ENCODE results near the gene SPTBN2.
"Not testable (repeated sequence)": the region's sequence is repeated elsewhere in the genome, so short reads cannot be mapped to it uniquely, and the experiment has no call there.

The SPTBN2 gene

DNA sequence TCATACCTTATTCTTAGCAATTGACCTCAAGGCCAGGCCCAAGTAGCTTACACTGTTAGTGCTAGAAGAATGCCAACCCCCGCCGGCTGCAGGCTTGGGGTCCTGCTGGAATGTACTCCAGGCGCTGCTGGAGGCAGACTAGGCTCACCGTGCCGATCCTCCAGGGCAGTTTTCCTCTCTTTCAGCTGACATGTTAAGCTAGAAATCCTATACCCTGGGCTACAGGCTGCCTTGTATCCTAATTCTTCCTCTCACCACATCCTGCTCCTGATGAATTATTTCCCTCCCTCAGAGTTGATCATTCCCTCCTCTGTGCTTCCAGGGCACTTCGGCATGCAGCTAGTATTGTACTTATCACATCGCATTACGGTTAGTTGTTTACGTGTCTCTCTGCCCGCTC, 3.4 kb downstream of the SPTBN2 start:
- DNase-seq (ENCODE audit: low read depth) = no peak
- in situ Hi-C loops (cut with HindIII; ENCODE audit: low sequenced_read_pairs) = no loop called here
- no peak overlapping the region for H3K4me3 ChIP-seq (ENCODE audit: low read depth, low read length)
- no peak for TF ChIP-seq CTCF (IDR thresholded peaks at IDR 0.05; ENCODE audit: low read depth, low read length, missing control alignments)

GRCh38 chr11:66725114-66725513, 3.9 kb downstream of the SPTBN2 start:
- DNase-seq (ENCODE audit: low read depth) = no peak
- in situ Hi-C loops (cut with HindIII; ENCODE audit: low sequenced_read_pairs) = no loop called here
- no peak overlapping the region for H3K4me3 ChIP-seq (ENCODE audit: low read depth, low read length)
- no peak for TF ChIP-seq CTCF (IDR thresholded peaks at IDR 0.05; ENCODE audit: low read depth, low read length, missing control alignments)

DNA sequence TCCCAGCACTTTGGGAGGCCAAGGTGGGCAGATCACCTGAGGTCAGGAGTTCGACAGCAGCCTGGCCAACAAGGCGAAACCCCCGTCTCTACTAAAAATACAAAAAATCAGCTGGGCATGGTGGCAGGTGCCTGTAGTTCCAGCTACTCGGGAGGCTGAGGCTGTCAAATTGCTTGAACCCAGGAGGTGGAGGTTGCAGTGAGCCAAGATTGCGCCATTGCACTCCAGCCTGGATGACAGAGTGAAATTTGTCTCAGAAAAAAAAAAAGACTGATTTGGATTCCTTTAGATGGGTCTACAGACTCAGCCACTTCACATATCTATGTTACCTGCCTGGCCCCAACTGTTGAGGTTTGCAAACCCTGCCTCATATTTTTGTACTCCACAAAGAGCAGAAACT, 4.8 kb downstream of the SPTBN2 start:
- DNase-seq (ENCODE audit: low read depth); in situ Hi-C loops (cut with HindIII; ENCODE audit: low sequenced_read_pairs); H3K4me3 ChIP-seq (ENCODE audit: low read depth, low read length): not testable (repeated sequence)

DNA sequence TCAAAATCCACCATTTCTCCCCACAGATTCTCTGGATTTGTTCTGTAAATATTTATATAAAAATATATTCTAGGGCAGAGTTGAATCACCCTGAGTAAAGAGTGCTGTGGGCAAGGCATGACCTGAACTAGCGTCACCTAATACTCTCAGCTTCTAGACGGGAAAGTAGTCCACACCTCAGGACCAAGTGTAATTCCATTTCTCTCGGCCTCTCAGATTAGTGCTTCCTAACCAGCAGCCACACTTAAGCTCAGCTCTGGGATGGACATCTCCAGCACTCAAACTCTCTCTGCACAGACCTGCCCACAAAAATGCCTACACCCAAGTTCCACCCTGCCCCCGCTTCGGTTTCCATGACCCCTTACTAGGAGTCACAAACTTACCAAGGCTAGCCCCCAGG, 5.3 kb downstream of the SPTBN2 start:
- DNase-seq (ENCODE audit: low read depth) = no peak
- no peak for TF ChIP-seq CTCF (IDR thresholded peaks at IDR 0.05; ENCODE audit: low read depth, low read length, missing control alignments)
- no peak overlapping the region for H3K4me3 ChIP-seq (ENCODE audit: low read depth, low read length)
- in situ Hi-C loops (cut with HindIII; ENCODE audit: low sequenced_read_pairs) = no loop called here

DNA sequence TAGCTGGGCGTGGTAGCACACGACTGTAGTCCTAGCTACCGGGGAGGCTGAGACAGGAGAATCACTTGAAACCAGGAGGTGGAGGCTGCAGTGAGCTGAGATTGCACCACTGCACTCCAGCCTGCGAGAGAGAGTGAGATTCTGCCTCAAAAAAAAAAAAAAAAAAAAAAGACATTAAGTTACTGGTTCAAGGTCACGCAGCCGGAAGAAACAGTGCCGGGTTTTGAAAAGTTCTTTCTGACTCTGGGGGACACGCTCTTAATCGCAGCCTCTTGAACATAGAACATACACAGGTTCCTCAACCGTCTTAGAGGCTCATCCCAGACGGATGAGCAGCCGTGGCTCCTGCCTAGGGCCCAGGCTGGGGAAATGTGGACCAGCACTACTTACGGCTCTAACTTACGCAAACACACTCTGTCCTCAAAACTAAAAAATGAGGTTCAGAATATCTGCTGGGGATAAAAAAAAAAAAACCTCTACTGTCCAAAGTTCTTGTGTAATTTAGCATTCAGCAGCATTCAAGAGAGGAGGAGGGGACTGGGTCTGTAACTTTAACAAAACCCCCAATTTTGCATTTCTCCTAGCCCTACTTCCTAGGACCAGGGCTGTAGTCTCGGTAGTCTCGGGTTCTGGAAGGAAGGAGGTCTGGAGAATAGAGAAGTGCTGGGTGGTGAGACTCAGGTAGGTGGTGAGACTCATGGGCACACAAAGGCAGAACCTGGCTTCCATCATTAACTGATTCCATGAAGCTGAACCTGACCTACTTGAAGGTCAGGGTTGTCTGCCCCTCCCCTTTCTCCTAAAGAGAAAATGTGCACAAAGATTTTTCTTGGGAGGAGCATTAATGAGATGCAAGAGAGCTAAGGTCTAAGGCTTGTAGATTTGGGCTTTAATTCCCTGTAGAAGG, 6.0 kb downstream of the SPTBN2 start:
- in situ Hi-C loops (cut with HindIII; ENCODE audit: low sequenced_read_pairs) = no loop called here
- H3K4me3 ChIP-seq (ENCODE audit: low read depth, low read length) = no peak overlapping the region
- TF ChIP-seq CTCF (IDR thresholded peaks at IDR 0.05; ENCODE audit: low read depth, low read length, missing control alignments) = no peak
- DNase-seq (ENCODE audit: low read depth) = no peak

GRCh38 chr11:66721939-66722338, 7.1 kb downstream of the SPTBN2 start:
- no peak for DNase-seq (ENCODE audit: low read depth)
- no peak for TF ChIP-seq CTCF (IDR thresholded peaks at IDR 0.05; ENCODE audit: low read depth, low read length, missing control alignments)
- in situ Hi-C loops (cut with HindIII; ENCODE audit: low sequenced_read_pairs) = no loop called here
- no peak overlapping the region for H3K4me3 ChIP-seq (ENCODE audit: low read depth, low read length)

DNA sequence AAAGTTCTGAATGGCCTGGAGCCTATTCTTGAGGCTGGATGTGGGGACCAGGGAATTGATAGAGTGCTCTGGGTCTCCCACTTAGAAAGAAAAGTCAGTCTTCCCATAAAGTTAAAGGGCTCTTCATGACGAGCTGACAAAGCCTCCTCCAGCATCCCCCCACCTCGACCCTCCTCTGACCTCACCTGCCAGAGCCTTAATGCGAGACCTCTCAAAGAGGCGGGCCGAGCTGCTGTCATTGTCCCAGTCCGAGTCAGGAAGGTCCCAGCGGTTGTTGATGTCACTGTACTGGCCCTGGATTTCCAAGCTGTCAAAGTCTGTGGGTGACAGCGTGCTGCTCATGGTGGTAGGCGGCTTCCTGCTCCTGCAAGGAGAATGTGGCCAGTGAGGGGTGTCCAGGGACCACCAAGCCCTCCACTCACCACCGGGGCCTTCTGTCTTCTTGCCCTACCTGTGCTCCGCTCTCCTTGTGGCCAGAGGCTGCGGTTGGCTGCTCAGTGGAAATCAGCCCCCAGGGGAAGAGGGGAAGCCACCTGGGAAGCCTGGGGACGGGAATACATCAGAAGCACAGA, 8.0 kb downstream of the SPTBN2 start:
- H3K4me3 ChIP-seq (ENCODE audit: low read depth, low read length) = no peak overlapping the region
- no peak for DNase-seq (ENCODE audit: low read depth)
- in situ Hi-C loops (cut with HindIII; ENCODE audit: low sequenced_read_pairs) = no loop called here
- no peak for TF ChIP-seq CTCF (IDR thresholded peaks at IDR 0.05; ENCODE audit: low read depth, low read length, missing control alignments)
